OCI-LY3 (cell line): ENCODE data around the gene TMEM38A.

Experiments
- H2AFZ ChIP-seq: fragments of 200-600, 300-600 bp; shearing (Covaris generic); 2 replicates; pipeline ENCODE4 v1.6.0; 2014; ENCODE audit warnings: antibody characterized with exemption, low read depth, low read length
- H3K27ac ChIP-seq: fragments of 200-600, 300-600 bp; sonication (generic); 2 replicates; pipeline ENCODE4 v1.5.1; 2014; ENCODE audit warnings: mild to moderate bottlenecking, low read length, moderate library complexity, mixed read lengths
- H3K27me3 ChIP-seq: fragments of 200-600, 300-600 bp; sonication (generic); 2 replicates; pipeline ENCODE4 v1.6.1; 2014; ENCODE audit warnings: low read depth, low read length, mixed read lengths
- H3K36me3 ChIP-seq: fragments of 200-600, 300-600 bp; sonication (generic); replicated peaks from 2 replicates; pipeline ENCODE3; 2014; ENCODE audit warnings: low read depth, low read length, mixed read lengths
- H3K4me1 ChIP-seq: fragments of 300-600, 200-600 bp; sonication (generic); 2 replicates; pipeline ENCODE4 v1.6.1; 2014; ENCODE audit warnings: low read length, mixed read lengths
- H3K4me2 ChIP-seq: fragments of 200-600, 300-600 bp; sonication (generic); 2 replicates; pipeline ENCODE4 v1.6.1; 2014; ENCODE audit warnings: low read length, mixed read lengths
- H3K4me3 ChIP-seq: fragments of 300-600, 200-600 bp; sonication (generic); 2 replicates; pipeline ENCODE4 v1.5.1; 2014; ENCODE audit warnings: antibody characterized with exemption, mild to moderate bottlenecking, low read length, moderate library complexity
- H3K79me2 ChIP-seq: fragments of 300-600, 200-600 bp; shearing (Covaris generic); 2 replicates; pipeline ENCODE4 v1.6.1; 2014; ENCODE audit warnings: mild to moderate bottlenecking, low read length, mixed read lengths
- H3K9ac ChIP-seq: fragments of 300-600, 200-600 bp; shearing (Covaris generic); 2 replicates; pipeline ENCODE4 v1.6.0; 2014; ENCODE audit warnings: mild to moderate bottlenecking, low read length, moderate library complexity
- H3K9me3 ChIP-seq: fragments of 200-600, 300-600 bp; shearing (Covaris generic); 2 replicates; pipeline ENCODE4 v1.6.1; 2014; ENCODE audit warnings: low read length, mixed read lengths; ENCODE audit not compliant: insufficient read depth
- H4K20me1 ChIP-seq: fragments of 200-600, 300-600 bp; sonication (generic); 2 replicates; pipeline ENCODE4 v1.6.1; 2016; ENCODE audit warnings: low read length, mixed read lengths; ENCODE audit not compliant: insufficient read depth
- CTCF ChIP-seq: fragments of 200-600, 300-600 bp; sonication (generic); IDR thresholded peaks from 2 replicates; pipeline ENCODE4 v1.5.1; 2014; ENCODE audit warnings: antibody characterized with exemption, low read length, low read depth
- EZH2phosphoT487 ChIP-seq: fragments of 200-600 bp; shearing (Covaris generic); IDR thresholded peaks from 2 replicates; pipeline ENCODE4 v1.6.1; 2018; ENCODE audit warnings: antibody characterized with exemption, mixed run types, low read depth

The TMEM38A gene

GRCh38 chr19:16637535-16637934 is 23.4 kb upstream of the TMEM38A start:
- Histone ChIP-seq H3K9ac (no peak overlapping the region), H4K20me1 (peaks cover 9% of the 10 kb centered on the region; the same call in 1 of the 2 replicates), H3K79me2 (peaks cover 55% of the 10 kb centered on the region), H3K4me1 (no peaks in the 10 kb centered on the region), H3K9me3 (no peaks in the 10 kb centered on the region), H2AFZ (no peak overlapping the region), H3K27ac (no peak overlapping the region), H3K4me2 (no peak overlapping the region), H3K4me3 (no peak overlapping the region), H3K36me3 (peaks cover 53% of the 10 kb centered on the region), H3K27me3 (no peaks in the 10 kb centered on the region)
- TF ChIP-seq EZH2phosphoT487: no peak
- TF ChIP-seq CTCF: no peak

GRCh38 chr19:16638666-16639065 is 22.3 kb upstream of the TMEM38A start:
- no peaks in the 10 kb centered on the region for H3K27me3 ChIP-seq
- H3K4me1 ChIP-seq: no peaks in the 10 kb centered on the region
- no peak overlapping the region for H3K4me3 ChIP-seq
- no peaks in the 10 kb centered on the region for H3K9me3 ChIP-seq
- peaks cover 9% of the 10 kb centered on the region; the same call in 1 of the 2 replicates for H4K20me1 ChIP-seq
- H3K27ac ChIP-seq: no peak overlapping the region
- H3K9ac ChIP-seq: no peak overlapping the region
- no peak overlapping the region for H2AFZ ChIP-seq
- TF ChIP-seq EZH2phosphoT487: no peak
- no peak for TF ChIP-seq CTCF
- H3K4me2 ChIP-seq: no peak overlapping the region
- peaks cover 59% of the 10 kb centered on the region for H3K79me2 ChIP-seq
- H3K36me3 ChIP-seq: peaks cover 57% of the 10 kb centered on the region

DNA sequence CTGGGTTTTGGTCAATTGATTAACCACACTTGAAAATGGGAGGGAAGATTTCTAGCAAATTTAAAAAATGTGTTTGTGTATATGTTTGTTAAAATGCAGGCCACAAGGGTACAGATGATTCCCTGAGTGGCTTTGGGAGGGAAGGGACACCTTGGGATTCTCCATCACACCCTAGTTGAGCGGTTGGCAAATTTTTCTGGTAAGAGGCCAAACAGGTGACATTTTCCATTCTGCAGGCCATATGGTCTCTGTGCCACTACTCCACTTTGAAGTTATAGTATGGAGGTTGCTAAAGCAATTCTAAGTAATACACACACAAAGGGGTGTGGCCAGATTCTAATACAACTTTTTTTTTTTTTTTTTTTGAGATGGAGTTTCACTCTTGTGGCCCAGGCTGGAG is 20.0 kb upstream of the TMEM38A start:
- Histone ChIP-seq H4K20me1 (peaks cover 9% of the 10 kb centered on the region; the same call in 1 of the 2 replicates), H2AFZ (no peak overlapping the region), H3K4me1 (no peaks in the 10 kb centered on the region), H3K4me3 (no peak overlapping the region), H3K9me3 (no peaks in the 10 kb centered on the region), H3K9ac (no peak overlapping the region), H3K79me2 (peaks cover 70% of the 10 kb centered on the region), H3K4me2 (no peak overlapping the region), H3K27ac (no peak overlapping the region), H3K27me3 (no peaks in the 10 kb centered on the region), H3K36me3 (peaks cover 60% of the 10 kb centered on the region)
- no peak for TF ChIP-seq EZH2phosphoT487
- TF ChIP-seq CTCF: no peak

GRCh38 chr19:16641695-16642094 is 19.2 kb upstream of the TMEM38A start:
- no peak overlapping the region for H3K4me2 ChIP-seq
- H3K36me3 ChIP-seq: peaks cover 65% of the 10 kb centered on the region
- no peak overlapping the region for H2AFZ ChIP-seq
- H4K20me1 ChIP-seq: peaks cover 9% of the 10 kb centered on the region; the same call in 1 of the 2 replicates
- no peak overlapping the region for H3K27ac ChIP-seq
- H3K4me3 ChIP-seq: no peak overlapping the region
- peaks cover 72% of the 10 kb centered on the region for H3K79me2 ChIP-seq
- H3K9ac ChIP-seq: no peak overlapping the region
- H3K9me3 ChIP-seq: no peaks in the 10 kb centered on the region
- TF ChIP-seq EZH2phosphoT487 (no peak), CTCF (no peak)
- no peaks in the 10 kb centered on the region for H3K4me1 ChIP-seq
- H3K27me3 ChIP-seq: no peaks in the 10 kb centered on the region
